Loucy (cell line): Measurements from ENCODE around the gene OR1A1.
"Not testable (repeated sequence)": the region's sequence is repeated elsewhere in the genome, so short reads cannot be mapped to it uniquely, and the experiment has no call there.

Experiments used
- H2AFZ ChIP-seq: fragments of 200-600 bp; sonication (generic); 2 replicates; pipeline ENCODE4 v1.6.0; 2016; ENCODE audit warnings: antibody characterized with exemption, mild to moderate bottlenecking, low read length, moderate library complexity
- H3F3A ChIP-seq: fragments of 200-600 bp; 2 replicates; pipeline ENCODE4 v1.6.0; 2016; ENCODE audit warnings: antibody characterized with exemption, low read depth, mild to moderate bottlenecking
- H3K27me3 ChIP-seq: fragments of 200-600 bp; sonication (generic); 2 replicates; pipeline ENCODE4 v1.6.1; 2014; ENCODE audit warnings: low read length, mild to moderate bottlenecking; ENCODE audit not compliant: insufficient read depth, poor library complexity, severe bottlenecking
- H3K36me3 ChIP-seq: fragments of 200-600 bp; sonication (generic); 2 replicates; pipeline ENCODE4 v1.6.1; 2016; ENCODE audit warnings: low read length; ENCODE audit not compliant: insufficient read depth
- H3K4me1 ChIP-seq: fragments of 200-600 bp; sonication (generic); 2 replicates; pipeline ENCODE4 v1.5.1; 2014; ENCODE audit warnings: low read length, mild to moderate bottlenecking; ENCODE audit not compliant: insufficient read depth, poor library complexity, severe bottlenecking
- H3K4me2 ChIP-seq: fragments of 200-600 bp; sonication (generic); 2 replicates; pipeline ENCODE4 v1.6.0; 2014; ENCODE audit warnings: antibody characterized with exemption, low read length, low read depth, mild to moderate bottlenecking; ENCODE audit not compliant: poor library complexity, severe bottlenecking
- H3K4me3 ChIP-seq: fragments of 200-600 bp; sonication (generic); 2 replicates; pipeline ENCODE4 v1.5.1; 2014; ENCODE audit warnings: low read length, mild to moderate bottlenecking, mixed read lengths; ENCODE audit not compliant: poor library complexity, severe bottlenecking
- H3K79me2 ChIP-seq: fragments of 200-600 bp; sonication (generic); 2 replicates; pipeline ENCODE4 v1.6.1; 2014; ENCODE audit warnings: low read length; ENCODE audit not compliant: insufficient read depth
- H3K9ac ChIP-seq: fragments of 200-600 bp; sonication (generic); 2 replicates; pipeline ENCODE4 v1.6.0; 2014; ENCODE audit warnings: mild to moderate bottlenecking, low read depth, low read length, moderate library complexity; ENCODE audit not compliant: poor library complexity, severe bottlenecking
- H3K9me2 ChIP-seq: fragments of 200-600 bp; sonication (generic); replicated peaks from 2 replicates; pipeline ENCODE4 v1.6.1; 2016; ENCODE audit warnings: low read depth, low read length, mixed read lengths
- H3K9me3 ChIP-seq: fragments of 200-600 bp; sonication (generic); 2 replicates; pipeline ENCODE4 v1.6.1; 2014; ENCODE audit warnings: mild to moderate bottlenecking, antibody characterized with exemption, low read length, low read depth; ENCODE audit not compliant: insufficient read depth
- H4K20me1 ChIP-seq: fragments of 200-600 bp; sonication (generic); 2 replicates; pipeline ENCODE4 v1.6.0; 2014; ENCODE audit warnings: antibody characterized with exemption, low read length, mild to moderate bottlenecking; ENCODE audit not compliant: insufficient read depth, poor library complexity, severe bottlenecking
- CTCF ChIP-seq: fragments of 200-600 bp; sonication (generic); conservative IDR thresholded peaks from 2 replicates; pipeline ENCODE4 v1.5.1; 2014; ENCODE audit warnings: mild to moderate bottlenecking, antibody characterized with exemption, low read length
- EZH2phosphoT487 ChIP-seq: fragments of 200-600 bp; IDR thresholded peaks from 2 replicates; pipeline ENCODE4 v1.6.1; 2018; ENCODE audit warnings: antibody characterized with exemption, mild to moderate bottlenecking, moderate library complexity, borderline replicate concordance

Gene OR1A1

GRCh38 chr17:3213587-3213986 is 6.1 kb downstream of the OR1A1 start:
- Histone ChIP-seq H2AFZ (no peak overlapping the region), H3K9me3 (no peaks in the 10 kb centered on the region), H3K4me1 (no peaks in the 10 kb centered on the region), H3K79me2 (no peaks in the 10 kb centered on the region), H3F3A (no peaks in the 10 kb centered on the region), H3K36me3 (no peaks in the 10 kb centered on the region), H4K20me1 (no peaks in the 10 kb centered on the region), H3K4me3 (no peak overlapping the region), H3K27me3 (no peaks in the 10 kb centered on the region), H3K4me2 (no peak overlapping the region), H3K9me2 (no peaks in the 10 kb centered on the region), H3K9ac (no peak overlapping the region)
- TF ChIP-seq EZH2phosphoT487 (no peak), CTCF (no peak)

GRCh38 chr17:3219978-3220377 is 12.5 kb downstream of the OR1A1 start:
- H3K79me2 ChIP-seq, H3K4me2 ChIP-seq, H3K27me3 ChIP-seq, H3K9me2 ChIP-seq, H3K4me3 ChIP-seq, H3K9me3 ChIP-seq, H2AFZ ChIP-seq, H3K4me1 ChIP-seq, H3K9ac ChIP-seq, H3K36me3 ChIP-seq, H3F3A ChIP-seq, H4K20me1 ChIP-seq: not testable (repeated sequence)

- Histone ChIP-seq H3K9me2 (no peaks in the 10 kb centered on the region), H3K4me1 (no peaks in the 10 kb centered on the region), H4K20me1 (no peaks in the 10 kb centered on the region), H2AFZ (peak overlapping the region; percentile 69; the same call in 1 of the 2 replicates), H3K4me2 (no peak overlapping the region), H3F3A (no peaks in the 10 kb centered on the region), H3K9ac (no peak overlapping the region), H3K79me2 (no peaks in the 10 kb centered on the region), H3K36me3 (no peaks in the 10 kb centered on the region), H3K9me3 (no peaks in the 10 kb centered on the region), H3K27me3 (no peaks in the 10 kb centered on the region), H3K4me3 (no peak overlapping the region)
- no peak for TF ChIP-seq CTCF
- no peak for TF ChIP-seq EZH2phosphoT487
Measured at GRCh38 chr17:3221850-3222249, 14.4 kb downstream of the OR1A1 start.

- H3F3A ChIP-seq, result no peaks in the 10 kb centered on the region
- no peaks in the 10 kb centered on the region for H3K9me2 ChIP-seq
- TF ChIP-seq EZH2phosphoT487, result no peak
- no peaks in the 10 kb centered on the region for H3K36me3 ChIP-seq
- H3K4me3 ChIP-seq, result peak overlapping the region; percentile 59
- H4K20me1 ChIP-seq, result no peaks in the 10 kb centered on the region
- no peaks in the 10 kb centered on the region for H3K9me3 ChIP-seq
- H3K4me1 ChIP-seq, result no peaks in the 10 kb centered on the region
- peak overlapping the region; percentile 69 for H2AFZ ChIP-seq
- H3K9ac ChIP-seq, result no peak overlapping the region
- no peaks in the 10 kb centered on the region for H3K79me2 ChIP-seq
- no peaks in the 10 kb centered on the region for H3K27me3 ChIP-seq
- H3K4me2 ChIP-seq, result peak overlapping the region; percentile 59
Measured at GRCh38 chr17:3222505-3222904, 15.0 kb downstream of the OR1A1 start.

GRCh38 chr17:3224721-3225352 is 17.4 kb downstream of the OR1A1 start:
- H3K9ac ChIP-seq, H2AFZ ChIP-seq, H3K4me1 ChIP-seq: not testable (repeated sequence)

GRCh38 chr17:3232300-3232699 is 24.8 kb downstream of the OR1A1 start:
- not testable (repeated sequence) for H3K4me2 ChIP-seq, H3K4me3 ChIP-seq, H3K79me2 ChIP-seq, H3K9me2 ChIP-seq, H3K36me3 ChIP-seq, H4K20me1 ChIP-seq, H3F3A ChIP-seq, H3K27me3 ChIP-seq, H3K9ac ChIP-seq, H2AFZ ChIP-seq, H3K9me3 ChIP-seq, H3K4me1 ChIP-seq

More at GRCh38 chr17:3224721-3225352, 17.4 kb downstream of the OR1A1 start:
- not testable (repeated sequence) for H3K27me3 ChIP-seq, H3K4me3 ChIP-seq, H3K9me2 ChIP-seq, H4K20me1 ChIP-seq, H3K79me2 ChIP-seq, H3F3A ChIP-seq, H3K9me3 ChIP-seq, H3K4me2 ChIP-seq, H3K36me3 ChIP-seq
